HCT116 (cell line): Measurements from ENCODE around the gene ZNF543. TPM values are rescaled to one million over a fixed set of nuclear protein-coding genes. Genes with fewer than 3 reads are reported as not detected.

Experiments used
- ATAC-seq: fragments of 200-7000 bp; cut with Tn5 transposase; 2 replicates; pipeline ENCODE4 v1.9.1; 2020; ENCODE audit warnings: mild to moderate bottlenecking, moderate library complexity
- BruUV-seq: library from RNA; stranded (reverse); fragments of 400-500 nt; replicated peaks from 2 replicates; lab custom pipeline; 2021; lab: Mats Ljungman, UMichigan
- CTCF ChIA-PET: fragments of 300-600 bp; sonication (Branson Sonifier 250); formaldehyde crosslinking; loops from one replicate; lab custom pipeline; 2021; ENCODE audit warnings: antibody characterized with exemption; lab: Charles Lee
- POLR2A ChIA-PET: fragments of 300-600, 350-600 bp; sonication (Branson Sonifier 250); formaldehyde crosslinking; loops from one replicate; lab custom pipeline; 2021; ENCODE audit warnings: antibody characterized with exemption; lab: Charles Lee
- RAD21 ChIA-PET, 2 experiments: fragments of 300-600 bp; sonication (Branson Sonifier 250); formaldehyde crosslinking; loops; one replicate each; lab custom pipeline; 2023; ENCODE audit warnings: low total read pairs in 2 of 2; ENCODE audit not compliant: uncharacterized antibody in 2 of 2, unreplicated experiment in 2 of 2, low non-redundant PET in 1 of 2; lab: Charles Lee
- DNase-seq: peaks from one replicate; pipeline ENCODE4 v3.0.0-alpha.2; 2010; ENCODE audit warnings: low read depth, low spot score
- H2AFZ ChIP-seq: fragments of 200-600 bp; shearing (Covaris generic), sonication (generic); 2 replicates; pipeline ENCODE4 v1.6.1; 2017; ENCODE audit warnings: low read depth, mixed run types, mixed read lengths, antibody characterized with exemption, low read length; ENCODE audit not compliant: poor library complexity, severe bottlenecking
- H3K27ac ChIP-seq: 2 replicates; pipeline ENCODE4 v1.5.1; 2012; ENCODE audit warnings: low read depth, low read length
- H3K27me3 ChIP-seq: fragments of 200-600 bp; sonication (generic); 2 replicates; pipeline ENCODE4 v1.6.1; 2016; ENCODE audit warnings: mixed run types, low read length, mixed read lengths; ENCODE audit not compliant: insufficient read depth
- H3K36me3 ChIP-seq, 2 experiments: fragments of 200-500 bp in 1 of 2; fragments of 200-600 bp in 1 of 2; sonication (Bioruptor generic) in 1 of 2; sonication (generic) in 1 of 2; 2 replicates each; pipeline versions ENCODE4 v1.5.1 to v1.6.1; 2014 to 2016; ENCODE audit warnings: low read length in 2 of 2, inconsistent platforms in 1 of 2, mixed read lengths in 1 of 2, mixed run types in 1 of 2; ENCODE audit not compliant: insufficient read depth in 2 of 2, control insufficient read depth in 1 of 2
- H3K4me1 ChIP-seq, 2 experiments: fragments of 200-600 bp in 1 of 2; sonication (generic) in 1 of 2; 2 replicates each; pipeline versions ENCODE4 v1.5.1 to v1.6.1; 2012 to 2017; ENCODE audit warnings: low read length in 2 of 2, inconsistent platforms in 1 of 2, mild to moderate bottlenecking in 1 of 2, mixed read lengths in 1 of 2, mixed run types in 1 of 2, moderate library complexity in 1 of 2; ENCODE audit not compliant: insufficient read depth in 2 of 2, control insufficient read depth in 1 of 2
- H3K4me2 ChIP-seq: fragments of 200-600 bp; sonication (generic); 2 replicates; pipeline ENCODE4 v1.6.1; 2017; ENCODE audit warnings: mixed run types, low read length, mixed read lengths
- H3K4me3 ChIP-seq, 2 experiments: fragments of 200-600 bp in 1 of 2; sonication (generic) in 1 of 2; replicated peaks in 1 of 2; 2 replicates each; pipeline ENCODE4 v1.5.1; 2011 to 2016; ENCODE audit warnings: low read length in 2 of 2, control low read depth in 1 of 2, low read depth in 1 of 2, mild to moderate bottlenecking in 1 of 2, mixed read lengths in 1 of 2, mixed run types in 1 of 2
- H3K79me2 ChIP-seq: fragments of 200-600 bp; sonication (generic); 2 replicates; pipeline ENCODE4 v1.6.1; 2017; ENCODE audit warnings: mild to moderate bottlenecking, mixed run types, low read length, moderate library complexity, mixed read lengths; ENCODE audit not compliant: insufficient read depth
- H3K9ac ChIP-seq: fragments of 200-600 bp; sonication (generic); 2 replicates; pipeline ENCODE4 v1.6.1; 2016; ENCODE audit warnings: low read length, mixed read lengths
- H3K9me2 ChIP-seq: fragments of 200-600 bp; sonication (generic), shearing (Covaris generic); 2 replicates; pipeline ENCODE4 v1.6.1; 2017; ENCODE audit warnings: mixed run types, mild to moderate bottlenecking, moderate library complexity; ENCODE audit not compliant: insufficient read depth
- H3K9me3 ChIP-seq, 2 experiments: fragments of 200-500 bp in 1 of 2; fragments of 200-600 bp in 1 of 2; sonication (Bioruptor generic) in 1 of 2; sonication (generic) in 1 of 2; 2 replicates each; pipeline ENCODE4 v1.6.1; 2014 to 2017; ENCODE audit warnings: low read length in 2 of 2, mixed read lengths in 2 of 2, inconsistent platforms in 1 of 2, low read depth in 1 of 2, mild to moderate bottlenecking in 1 of 2, mixed run types in 1 of 2, moderate library complexity in 1 of 2; ENCODE audit not compliant: control insufficient read depth in 1 of 2, insufficient read depth in 1 of 2
- H4K20me1 ChIP-seq: fragments of 200-600 bp; sonication (generic), shearing (Covaris generic); 2 replicates; pipeline ENCODE4 v1.6.1; 2017; ENCODE audit warnings: mixed run types, mild to moderate bottlenecking, moderate library complexity; ENCODE audit not compliant: insufficient read depth
- CEBPB ChIP-seq: IDR thresholded peaks from 2 replicates; pipeline ENCODE4 v1.6.1; 2012; ENCODE audit warnings: low read depth
- ELF1 ChIP-seq: IDR thresholded peaks from 2 replicates; pipeline ENCODE4 v1.6.1; 2012; ENCODE audit warnings: low read depth, borderline replicate concordance
- EZH2phosphoT487 ChIP-seq: fragments of 200-600 bp; IDR thresholded peaks from 2 replicates; pipeline ENCODE4 v1.6.1; 2018; ENCODE audit warnings: antibody characterized with exemption, borderline replicate concordance
- RAD21 ChIP-seq: IDR thresholded peaks from 2 replicates; pipeline ENCODE4 v1.6.1; 2012; ENCODE audit warnings: low read depth, mild to moderate bottlenecking
- TCF7L2 ChIP-seq: IDR thresholded peaks from 2 replicates; pipeline ENCODE4 v1.7.0; 2011; ENCODE audit warnings: borderline replicate concordance, inconsistent platforms; ENCODE audit not compliant: insufficient read depth, insufficient read length; ENCODE audit errors: extremely low read depth
- intact Hi-C: fragments of 100-400 bp; cut with micrococcal nuclease; formaldehyde crosslinking; loops from 2 replicates; pipeline ENCODE4 v1.10.0; 2022
- total RNA-seq: library from RNA; stranded (reverse); gene quantifications from one replicate; pipeline ENCODE4 v1.2.1, GENCODE V29; 2021; ENCODE audit not compliant: unreplicated experiment
- TF ChIP-seq, protein P1 (sequence below), 3 experiments: fragments of 200-600 bp in 1 of 3; sonication (generic) in 1 of 3; IDR thresholded peaks in 2 of 3; conservative IDR thresholded peaks in 1 of 3; 2 replicates each; pipeline ENCODE4 v1.5.1; 2012 to 2017; ENCODE audit warnings: low read depth in 2 of 3, low read length in 2 of 3, antibody characterized with exemption in 1 of 3, borderline replicate concordance in 1 of 3, control low read depth in 1 of 3, mild to moderate bottlenecking in 1 of 3, mixed read lengths in 1 of 3, mixed run types in 1 of 3, moderate library complexity in 1 of 3; ENCODE audit not compliant: insufficient read depth in 1 of 3
- TF ChIP-seq, protein P2 (sequence below): IDR thresholded peaks from 2 replicates; pipeline ENCODE4 v1.6.1; 2011; ENCODE audit warnings: mild to moderate bottlenecking, low read length, moderate library complexity; ENCODE audit not compliant: insufficient replicate concordance; ENCODE audit errors: extremely low read depth

Gene ZNF543
- total RNA-seq, 1 experiment from 2014 or later = 7.6 TPM

DNA sequence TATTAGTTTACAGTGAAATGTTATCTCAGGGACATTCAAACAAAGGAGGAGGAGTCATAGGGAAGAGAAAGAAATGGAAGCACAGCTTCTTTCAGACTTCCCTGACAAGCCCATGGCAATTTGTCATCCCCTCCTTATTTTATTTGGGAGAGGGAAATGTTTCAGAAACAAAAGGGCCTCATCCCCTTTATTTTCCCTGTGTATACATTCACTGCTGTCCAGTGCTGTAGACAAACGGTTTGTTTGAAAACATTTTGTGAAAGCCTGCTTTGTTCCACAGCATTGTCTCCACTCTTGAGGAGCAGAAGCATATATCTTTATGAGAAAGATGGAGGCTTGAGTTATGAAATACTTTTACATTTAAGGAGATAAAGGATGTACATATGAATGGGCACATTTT, 27.7 kb upstream of the ZNF543 start:
- no peaks in the 10 kb centered on the region for H3K4me1 ChIP-seq
- H3K9ac ChIP-seq = no peak overlapping the region
- intact Hi-C loops = no loop called here
- peaks cover 0 to 9% of the 10 kb centered on the region in 2 experiments; a peak in 1 of 4 replicates for H3K9me3 ChIP-seq
- TF ChIP-seq, protein P1, sequence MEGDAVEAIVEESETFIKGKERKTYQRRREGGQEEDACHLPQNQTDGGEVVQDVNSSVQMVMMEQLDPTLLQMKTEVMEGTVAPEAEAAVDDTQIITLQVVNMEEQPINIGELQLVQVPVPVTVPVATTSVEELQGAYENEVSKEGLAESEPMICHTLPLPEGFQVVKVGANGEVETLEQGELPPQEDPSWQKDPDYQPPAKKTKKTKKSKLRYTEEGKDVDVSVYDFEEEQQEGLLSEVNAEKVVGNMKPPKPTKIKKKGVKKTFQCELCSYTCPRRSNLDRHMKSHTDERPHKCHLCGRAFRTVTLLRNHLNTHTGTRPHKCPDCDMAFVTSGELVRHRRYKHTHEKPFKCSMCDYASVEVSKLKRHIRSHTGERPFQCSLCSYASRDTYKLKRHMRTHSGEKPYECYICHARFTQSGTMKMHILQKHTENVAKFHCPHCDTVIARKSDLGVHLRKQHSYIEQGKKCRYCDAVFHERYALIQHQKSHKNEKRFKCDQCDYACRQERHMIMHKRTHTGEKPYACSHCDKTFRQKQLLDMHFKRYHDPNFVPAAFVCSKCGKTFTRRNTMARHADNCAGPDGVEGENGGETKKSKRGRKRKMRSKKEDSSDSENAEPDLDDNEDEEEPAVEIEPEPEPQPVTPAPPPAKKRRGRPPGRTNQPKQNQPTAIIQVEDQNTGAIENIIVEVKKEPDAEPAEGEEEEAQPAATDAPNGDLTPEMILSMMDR (IDR thresholded peaks at IDR 0.05 in 2 of 3, conservative IDR thresholded peaks at IDR 0.05 in 1 of 3; ENCODE audit: borderline replicate concordance in 1 of 3, insufficient read depth in 1 of 3, low read depth in 2 of 3, low read length in 2 of 3) = no peak
- TF ChIP-seq, protein P2, sequence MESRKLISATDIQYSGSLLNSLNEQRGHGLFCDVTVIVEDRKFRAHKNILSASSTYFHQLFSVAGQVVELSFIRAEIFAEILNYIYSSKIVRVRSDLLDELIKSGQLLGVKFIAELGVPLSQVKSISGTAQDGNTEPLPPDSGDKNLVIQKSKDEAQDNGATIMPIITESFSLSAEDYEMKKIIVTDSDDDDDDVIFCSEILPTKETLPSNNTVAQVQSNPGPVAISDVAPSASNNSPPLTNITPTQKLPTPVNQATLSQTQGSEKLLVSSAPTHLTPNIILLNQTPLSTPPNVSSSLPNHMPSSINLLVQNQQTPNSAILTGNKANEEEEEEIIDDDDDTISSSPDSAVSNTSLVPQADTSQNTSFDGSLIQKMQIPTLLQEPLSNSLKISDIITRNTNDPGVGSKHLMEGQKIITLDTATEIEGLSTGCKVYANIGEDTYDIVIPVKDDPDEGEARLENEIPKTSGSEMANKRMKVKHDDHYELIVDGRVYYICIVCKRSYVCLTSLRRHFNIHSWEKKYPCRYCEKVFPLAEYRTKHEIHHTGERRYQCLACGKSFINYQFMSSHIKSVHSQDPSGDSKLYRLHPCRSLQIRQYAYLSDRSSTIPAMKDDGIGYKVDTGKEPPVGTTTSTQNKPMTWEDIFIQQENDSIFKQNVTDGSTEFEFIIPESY = no peak
- TF ChIP-seq ELF1 (no peak), RAD21 (no peak), EZH2phosphoT487 (no peak), CEBPB (no peak), TCF7L2 (no peak)
- RAD21 ChIA-PET = no interaction called here
- ATAC-seq (no peak), DNase-seq (no peak)
- H3K4me2 ChIP-seq = no peak overlapping the region
- H3K79me2 ChIP-seq = peaks cover 96% of the 10 kb centered on the region
- CTCF ChIA-PET = no interaction called here
- no peak overlapping the region for H3K27ac ChIP-seq
- no peaks in the 10 kb centered on the region for H4K20me1 ChIP-seq
- BruUV-seq = no TSS peak
- H3K27me3 ChIP-seq = no peaks in the 10 kb centered on the region
- no peaks in the 10 kb centered on the region for H3K9me2 ChIP-seq
- POLR2A ChIA-PET = no interaction called here
- H3K36me3 ChIP-seq = peaks cover 41 to 78% of the 10 kb centered on the region in 2 experiments
- no peak overlapping the region for H3K4me3 ChIP-seq
- H2AFZ ChIP-seq = no peak overlapping the region
